Amniotic epithelial cell (primary cell): Measurements from ENCODE around the gene RAC2.
A peak's percentile ranks its signal among the peaks of the same experiment; 100 is the strongest.

Source experiments
- DNase-seq: peaks from one replicate; pipeline ENCODE4 v3.0.0-alpha.2; 2010; ENCODE audit warnings: low read depth

Gene RAC2

DNA sequence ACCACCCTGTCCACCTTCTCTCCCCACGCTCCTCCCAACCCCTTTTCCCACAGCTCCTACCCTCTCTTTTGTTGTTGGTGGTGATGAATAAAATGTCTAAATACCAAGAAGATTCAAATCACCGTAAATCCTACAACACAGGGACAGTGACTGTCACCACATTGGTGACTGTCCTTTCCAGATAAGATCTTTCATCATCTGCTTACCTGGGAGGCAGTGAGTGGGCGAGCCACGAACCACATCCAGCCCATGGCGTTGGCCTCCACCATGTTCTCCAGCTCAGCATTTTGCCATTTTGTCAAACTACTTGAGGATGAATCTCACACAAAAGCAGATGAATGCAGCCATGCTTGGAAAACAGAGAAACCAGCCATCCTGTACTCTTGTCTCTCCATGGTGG, 31.6 kb upstream of the RAC2 start:
- no peak for DNase-seq

DNA sequence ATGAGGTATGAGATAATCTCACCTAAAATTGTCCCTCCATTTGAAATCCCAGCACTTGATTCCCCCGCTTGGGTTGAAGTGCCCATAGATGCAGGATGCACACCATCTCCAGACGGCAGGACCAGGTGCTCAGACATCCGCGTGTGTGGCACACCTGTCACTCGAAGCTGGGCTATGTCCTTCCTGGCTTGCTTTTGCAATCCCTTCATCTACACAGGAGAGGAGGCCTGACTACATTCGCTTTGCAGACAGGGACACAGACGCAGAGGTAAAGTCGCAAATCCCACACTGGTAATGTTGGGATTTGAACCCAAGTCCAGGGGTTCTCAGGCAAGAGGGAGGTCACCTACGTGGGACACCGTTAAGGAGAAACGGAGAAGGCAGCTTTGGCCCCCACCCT, 31.1 kb upstream of the RAC2 start:
- DNase-seq, result no peak

DNA sequence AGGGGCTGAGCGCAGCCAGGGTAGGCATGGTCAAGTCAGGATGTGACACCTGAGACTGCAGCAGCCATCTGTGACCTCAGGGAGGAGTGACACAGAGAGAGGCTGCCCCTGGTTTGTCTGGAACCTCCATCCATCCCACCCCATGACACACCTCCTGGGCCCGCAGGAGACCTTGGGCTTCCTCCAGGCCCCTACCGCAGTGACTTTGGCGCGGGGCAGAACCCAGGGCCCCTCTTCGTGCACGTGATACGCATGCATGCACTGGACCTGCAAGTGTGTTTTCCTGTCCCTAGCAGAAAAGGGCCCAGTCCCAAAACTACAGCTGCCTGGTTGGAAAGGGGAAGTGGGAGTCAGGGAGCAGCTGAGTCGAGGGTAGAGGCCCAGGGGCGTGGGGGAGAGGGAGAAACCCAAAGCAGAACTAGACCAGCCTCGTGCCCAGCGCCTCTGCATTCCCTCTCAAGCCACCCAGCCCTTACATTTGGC, 30.4 kb upstream of the RAC2 start:
- no peak for DNase-seq

DNA sequence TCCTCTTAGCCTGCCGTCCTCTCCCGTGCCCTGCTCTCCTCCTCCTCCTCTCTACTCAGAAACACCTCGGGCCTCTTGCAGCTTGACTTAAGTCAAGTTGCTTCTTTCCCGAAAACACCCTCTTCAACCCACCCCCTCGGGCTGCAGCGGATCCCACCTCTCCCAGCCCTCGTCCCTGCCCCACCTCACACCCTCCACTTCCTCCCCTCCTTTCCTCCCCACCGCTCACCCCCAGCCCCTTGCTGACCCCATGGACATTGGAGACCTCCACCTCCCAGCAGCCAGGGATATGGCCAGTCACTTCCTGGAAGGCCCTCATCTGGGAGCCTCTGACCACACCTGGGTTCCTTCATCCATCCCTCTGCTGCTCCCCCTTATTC, 29.8 kb upstream of the RAC2 start:
- no peak for DNase-seq

DNA sequence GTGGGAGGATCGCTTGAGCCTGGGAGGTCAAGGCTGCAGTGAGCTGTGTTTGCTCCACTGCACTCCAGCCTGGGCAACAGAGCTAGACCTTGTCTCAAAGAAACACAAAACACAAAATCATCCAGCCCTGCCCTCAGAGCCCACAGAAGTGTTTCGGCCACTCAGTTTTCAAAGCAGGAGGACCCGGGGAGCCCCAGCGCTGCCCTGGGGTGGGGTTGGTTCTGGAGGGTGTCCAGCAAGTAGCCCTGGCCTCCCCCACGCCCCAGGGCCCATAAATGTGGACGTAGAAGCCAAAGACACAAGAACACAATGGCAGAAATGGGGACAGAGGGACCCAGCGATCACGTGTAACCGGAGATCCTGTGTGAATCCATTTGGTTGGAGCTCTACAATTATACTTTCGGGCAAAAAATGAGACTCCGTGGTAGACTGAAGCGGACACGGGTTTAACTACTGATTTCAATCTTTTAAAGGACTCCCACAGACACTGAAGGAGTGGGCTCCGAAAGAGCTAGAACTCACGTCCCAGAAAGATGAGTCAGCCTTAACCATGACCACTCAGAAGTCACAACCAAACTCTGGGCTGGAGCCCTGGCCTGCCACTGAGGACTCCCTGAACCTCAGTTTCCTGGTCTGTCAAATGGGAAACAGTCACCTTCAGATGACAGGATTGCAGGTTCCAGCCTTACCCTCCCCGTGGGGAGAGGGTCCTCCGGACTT, 29.2 kb upstream of the RAC2 start:
- peak; percentile 81 for DNase-seq

DNA sequence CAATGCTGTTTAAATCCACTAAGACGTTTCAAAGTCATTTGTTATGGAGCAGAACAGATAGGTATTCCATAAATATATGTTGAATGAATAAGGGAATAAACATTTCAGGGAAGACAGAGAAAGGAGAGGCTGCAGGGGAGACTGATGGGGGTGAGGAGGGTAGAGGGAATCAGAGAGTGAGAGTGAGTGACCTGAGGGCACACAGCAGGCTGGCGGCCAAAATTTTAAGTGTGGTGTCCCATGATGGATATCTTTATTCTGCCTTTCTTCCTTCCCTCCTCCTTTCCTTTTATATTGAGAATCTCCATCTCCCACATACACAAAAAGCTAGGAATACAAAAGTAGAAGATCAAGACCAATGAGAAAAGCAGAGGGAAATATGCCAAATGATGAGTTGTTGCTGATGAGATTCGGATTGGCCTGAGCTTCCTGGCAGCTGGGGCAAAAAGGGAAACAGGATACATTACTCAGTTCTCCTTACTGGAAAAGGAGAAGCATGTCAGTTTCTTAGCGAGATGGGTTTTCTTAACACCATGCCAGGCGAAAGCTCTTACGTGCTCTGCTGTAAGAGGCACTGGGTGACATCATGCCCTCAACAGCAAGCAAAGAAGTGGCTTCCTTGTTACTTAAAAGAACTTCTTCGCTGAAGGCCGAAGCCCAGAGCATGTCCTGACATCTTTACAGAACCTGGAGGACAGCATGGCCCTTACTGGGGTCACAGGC, 27.0 kb upstream of the RAC2 start:
- peak; percentile 10 for DNase-seq

DNA sequence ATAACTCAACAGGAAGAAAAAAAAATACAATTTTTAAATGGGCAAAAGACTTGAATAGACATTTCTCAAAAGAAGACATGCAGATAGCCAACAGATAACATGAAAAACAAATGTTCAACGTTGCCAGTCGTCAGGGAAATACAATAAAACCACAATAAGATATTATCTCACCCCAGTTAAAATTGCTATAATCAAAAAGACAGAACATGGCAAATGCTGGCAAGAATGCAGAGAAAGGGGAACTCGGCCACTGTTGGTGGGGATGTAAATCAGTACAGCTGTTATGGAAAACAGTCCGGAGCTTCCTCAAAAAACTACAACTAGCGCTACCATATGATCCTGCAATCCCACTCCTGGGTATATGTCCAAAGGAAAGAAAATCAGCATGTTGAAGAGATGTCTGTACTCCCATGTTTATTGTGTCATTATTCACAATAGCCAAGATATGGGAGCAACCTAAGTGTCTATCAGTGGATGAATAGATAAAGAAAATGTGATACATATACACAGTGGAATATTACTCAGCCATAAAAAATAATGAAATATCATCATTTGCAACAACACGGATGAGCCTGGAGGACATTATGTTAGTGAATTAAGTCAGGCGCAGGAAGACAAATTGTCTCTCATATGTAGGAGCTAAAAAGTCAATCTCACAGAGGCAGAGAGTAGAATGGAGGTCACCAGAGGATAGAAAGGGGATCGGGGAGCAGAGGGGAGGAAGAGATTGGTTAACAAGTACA, 26.0 kb upstream of the RAC2 start:
- no peak for DNase-seq

DNA sequence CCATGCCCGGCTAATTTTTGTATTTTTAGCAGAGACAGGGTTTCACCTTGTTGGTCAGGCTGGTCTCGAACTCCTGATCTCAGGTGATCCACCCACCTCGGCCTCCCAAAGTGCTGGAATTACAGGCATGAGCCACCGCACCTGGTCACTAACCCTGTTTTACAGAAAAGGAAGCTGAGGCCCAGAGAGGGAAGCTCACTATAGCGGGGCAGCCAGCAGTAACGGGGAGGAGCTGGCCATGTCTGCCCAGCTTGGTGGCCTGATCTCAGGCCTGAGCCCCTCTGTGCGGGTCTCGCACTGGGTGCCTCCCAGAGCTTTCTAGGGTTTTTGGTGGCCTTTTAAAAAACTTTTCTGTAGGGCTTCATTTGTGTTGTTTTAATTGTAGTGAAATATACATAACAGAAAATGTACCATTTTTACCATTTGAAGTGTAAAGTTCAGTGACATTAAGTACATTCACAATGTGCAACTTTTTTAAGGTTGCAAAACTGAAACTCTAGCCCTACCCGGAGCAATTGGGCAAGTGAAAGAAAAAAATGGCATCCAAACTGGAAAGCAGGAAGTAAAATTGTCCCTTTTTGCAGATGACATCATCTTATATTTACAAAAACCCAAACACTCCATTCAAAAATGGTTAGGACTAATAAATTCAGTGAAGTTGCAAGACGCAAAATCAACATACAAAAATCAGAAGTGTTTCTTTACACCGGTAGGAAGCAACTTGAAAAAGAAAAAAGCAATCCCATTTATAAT, 23.8 kb upstream of the RAC2 start:
- no peak for DNase-seq

DNA sequence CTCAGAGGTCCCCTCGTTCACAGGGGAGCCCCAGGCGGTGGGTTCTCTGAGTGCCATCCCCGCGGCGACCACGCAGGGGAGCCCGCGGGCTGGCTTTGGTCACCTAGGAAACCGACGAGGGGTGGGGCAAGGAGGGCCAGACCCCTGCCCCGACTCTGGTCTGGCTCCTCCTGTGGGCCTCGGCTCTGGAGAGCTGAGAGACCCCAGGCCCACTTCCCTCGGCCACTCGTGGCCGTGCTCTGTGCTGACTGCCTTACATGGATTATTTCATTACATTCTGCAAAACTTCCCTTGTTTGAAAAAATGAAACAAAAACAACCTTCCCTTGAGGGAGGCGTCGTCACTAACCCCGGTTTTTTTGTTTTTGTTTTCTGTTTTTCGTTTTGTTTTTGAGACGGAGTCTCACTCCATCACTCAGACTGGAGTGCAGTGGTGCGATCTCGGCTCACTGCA, 23.1 kb upstream of the RAC2 start:
- DNase-seq, result peak; percentile 15

DNA sequence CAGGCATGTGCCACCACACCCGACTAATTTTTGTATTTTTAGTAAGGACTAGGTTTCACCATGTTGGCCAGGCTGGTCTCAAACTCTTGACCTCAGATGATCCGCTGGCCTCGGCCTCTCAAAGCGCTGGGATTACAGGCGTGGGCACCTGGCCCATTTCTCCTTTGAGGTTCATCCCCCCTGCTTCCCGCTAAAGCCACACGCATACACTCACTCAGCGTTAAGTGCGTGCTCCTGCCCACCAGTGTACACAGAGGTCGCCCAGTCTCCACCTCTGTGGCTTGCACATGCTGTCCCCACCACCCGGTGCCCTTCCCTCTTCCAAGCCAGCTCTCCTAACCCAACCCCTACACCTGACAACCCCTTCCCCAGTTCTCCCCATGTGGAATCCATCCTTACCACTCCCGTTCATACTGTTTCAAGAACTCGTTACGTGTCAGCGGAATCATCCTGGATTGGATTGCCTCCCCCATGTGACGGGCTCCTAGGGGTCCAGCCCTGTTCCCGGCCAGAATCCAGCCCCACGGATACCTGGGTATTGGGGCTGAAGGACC, 22.6 kb upstream of the RAC2 start:
- DNase-seq, result peak; percentile 10

DNA sequence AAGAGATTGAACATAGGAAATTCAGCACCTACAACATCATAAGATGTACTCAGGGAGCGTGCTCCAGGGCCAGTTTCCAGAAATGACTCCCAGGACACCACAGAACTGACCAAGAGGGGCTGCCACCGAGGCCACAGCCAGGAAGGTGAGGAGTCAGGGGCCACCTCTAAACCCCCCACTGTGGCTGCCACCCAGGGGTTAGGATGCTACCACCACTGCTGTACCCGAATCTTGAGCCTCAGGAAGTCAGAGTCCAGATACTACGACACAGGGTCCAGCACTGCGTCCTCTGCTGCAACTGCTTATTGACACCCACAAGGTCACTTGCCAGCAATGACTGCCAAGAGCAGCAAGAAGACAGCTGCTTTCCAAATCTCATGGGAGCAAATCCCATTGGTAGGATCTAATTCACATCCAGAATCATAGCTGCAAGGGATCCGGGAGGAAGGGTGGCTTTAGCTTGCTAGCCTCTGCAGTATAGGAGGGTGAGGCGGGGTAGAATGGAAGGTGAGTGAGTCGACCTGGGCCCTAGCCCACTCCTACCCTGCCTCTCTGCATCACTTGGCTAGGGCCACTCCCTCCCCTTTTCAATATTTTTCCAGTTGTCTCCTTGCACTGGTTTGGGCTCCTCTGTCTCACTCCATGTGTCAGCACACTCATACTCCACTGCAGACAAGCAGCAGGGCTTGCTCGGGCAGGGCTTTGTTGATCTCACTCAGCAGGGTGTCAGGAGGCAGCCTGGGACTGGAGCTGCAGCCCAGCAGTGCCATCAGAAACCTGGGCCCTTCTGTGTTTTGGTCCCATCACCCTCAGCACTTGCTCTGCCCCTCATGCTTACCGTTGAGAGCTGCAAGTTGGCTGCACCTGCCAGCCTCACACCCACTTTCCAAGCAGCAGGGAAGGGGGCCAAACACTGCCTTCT, 20.2 kb upstream of the RAC2 start:
- no peak for DNase-seq

DNA sequence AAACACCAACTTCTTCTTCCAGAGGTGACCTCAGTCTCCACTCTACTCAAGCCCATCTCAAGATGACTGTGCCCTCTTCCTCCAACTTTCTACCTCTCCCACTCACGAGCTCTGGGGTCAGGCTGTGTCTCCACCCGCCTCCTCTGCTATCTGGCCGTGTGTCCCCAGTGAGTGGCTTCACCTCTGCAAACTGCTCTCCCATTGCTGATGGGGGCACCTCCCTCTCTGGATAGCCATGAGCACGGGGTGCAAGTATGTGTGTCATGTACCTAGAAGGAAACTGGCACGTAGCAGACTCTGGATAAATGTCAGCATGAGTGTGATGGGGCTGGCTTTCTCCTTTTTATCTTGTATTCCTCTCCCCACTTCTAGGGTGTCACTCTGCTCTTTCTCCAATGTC, 18.3 kb upstream of the RAC2 start:
- no peak for DNase-seq

DNA sequence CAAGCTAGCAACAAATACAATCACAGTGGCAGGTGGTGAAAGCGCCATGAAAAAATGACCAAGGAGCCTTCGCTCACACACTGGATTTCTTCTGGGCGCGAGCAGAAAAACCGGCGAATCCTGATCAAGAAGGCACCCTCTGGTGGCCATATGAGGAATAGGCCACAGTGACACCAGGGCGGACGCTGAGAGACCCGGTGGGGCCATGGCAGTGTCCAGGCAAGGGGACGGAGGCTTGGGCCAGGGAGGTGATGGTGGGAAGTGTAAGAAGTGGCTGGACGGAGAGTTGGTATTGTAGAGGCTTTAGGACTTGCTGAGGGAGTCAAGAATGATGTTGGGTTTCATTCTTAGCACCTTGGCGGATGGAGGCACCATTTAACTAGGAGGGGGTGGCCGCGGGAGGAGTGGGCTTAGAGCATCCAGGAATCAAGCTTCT, 16.9 kb upstream of the RAC2 start:
- DNase-seq, result peak; percentile 37

DNA sequence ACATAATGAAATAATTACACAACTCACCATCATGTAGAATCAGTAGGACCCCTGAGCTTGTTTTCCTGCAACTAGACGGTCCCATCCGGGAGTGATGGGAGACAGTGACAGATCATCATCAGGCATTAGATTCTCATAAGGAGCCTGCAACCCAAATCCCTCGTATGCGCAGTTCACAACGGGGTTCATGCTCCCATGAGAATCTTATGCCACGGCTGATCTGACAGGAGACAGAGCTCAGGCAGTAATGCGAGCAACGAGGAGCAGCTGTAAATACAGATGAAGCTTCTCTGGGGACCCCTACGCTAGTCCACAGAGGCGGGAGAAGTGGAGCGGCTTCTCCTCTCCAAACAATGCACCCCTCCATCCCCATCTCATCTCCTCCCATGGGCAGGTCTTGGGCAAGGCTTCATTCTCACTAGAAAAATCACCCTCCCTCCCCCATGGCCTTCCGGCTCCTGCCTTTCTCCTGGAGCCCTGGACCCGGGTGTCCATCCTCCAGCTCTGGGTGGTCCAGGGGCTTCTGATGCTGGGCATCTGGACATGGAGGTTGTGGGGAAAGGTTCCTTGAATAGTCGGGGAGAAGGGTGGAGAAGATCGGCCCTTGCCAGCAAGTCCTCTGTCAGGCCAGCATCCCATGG, 16.2 kb upstream of the RAC2 start:
- no peak for DNase-seq

DNA sequence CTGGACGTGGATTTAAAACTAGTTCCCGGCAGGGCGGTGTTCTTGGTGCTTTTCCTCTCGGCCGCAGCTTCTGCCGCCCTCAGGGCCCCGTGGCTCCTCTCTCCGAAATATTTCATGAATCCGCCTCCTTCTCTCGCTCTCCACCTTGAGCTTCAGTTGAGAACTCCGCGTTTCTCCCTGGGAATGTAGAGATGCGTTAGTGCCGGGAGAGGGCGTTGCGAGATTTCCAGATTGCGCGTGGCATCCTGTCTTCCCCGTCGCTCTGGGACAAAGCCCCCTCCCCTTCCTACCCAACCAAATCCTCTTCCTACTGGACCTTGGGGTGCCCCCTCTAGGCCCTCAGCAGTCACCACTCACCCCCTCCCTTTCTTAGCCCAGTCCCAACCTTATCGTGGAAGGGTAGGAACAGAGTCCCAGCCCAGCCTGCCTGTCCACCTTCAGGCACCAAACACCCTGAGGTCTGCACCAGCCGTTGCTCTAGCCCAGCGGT, 15.5 kb upstream of the RAC2 start:
- peak; percentile 56 for DNase-seq

DNA sequence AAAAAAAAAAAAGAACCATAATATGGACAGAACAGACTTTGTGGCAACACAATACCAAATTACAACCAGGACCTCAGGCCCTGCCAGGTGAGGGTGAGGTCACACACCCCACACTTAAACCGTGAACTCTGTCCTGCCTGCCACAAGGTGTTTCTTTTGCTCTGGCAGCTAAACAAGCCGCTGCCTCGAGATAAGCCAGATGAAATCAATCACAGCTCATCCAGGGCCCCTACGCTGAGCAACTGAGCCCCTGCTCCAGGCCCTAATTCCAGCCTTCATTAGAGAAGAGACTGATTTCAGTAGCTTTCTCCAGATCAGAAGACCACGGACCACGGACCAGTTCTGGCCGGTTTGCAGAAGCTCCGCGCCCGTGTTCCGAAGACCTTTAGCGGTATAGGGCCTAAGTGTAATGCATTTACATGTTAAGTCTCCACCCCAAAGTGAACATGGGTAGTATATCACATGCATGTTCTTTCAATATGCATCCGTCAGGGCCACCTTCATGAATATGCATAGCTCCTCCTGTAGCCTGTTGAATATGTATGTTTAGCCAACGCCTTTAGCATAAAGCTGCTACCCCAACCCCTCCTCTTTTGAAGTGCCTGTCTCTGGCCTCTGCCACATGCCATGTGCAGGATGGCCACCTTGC, 14.8 kb upstream of the RAC2 start:
- DNase-seq, result no peak

DNA sequence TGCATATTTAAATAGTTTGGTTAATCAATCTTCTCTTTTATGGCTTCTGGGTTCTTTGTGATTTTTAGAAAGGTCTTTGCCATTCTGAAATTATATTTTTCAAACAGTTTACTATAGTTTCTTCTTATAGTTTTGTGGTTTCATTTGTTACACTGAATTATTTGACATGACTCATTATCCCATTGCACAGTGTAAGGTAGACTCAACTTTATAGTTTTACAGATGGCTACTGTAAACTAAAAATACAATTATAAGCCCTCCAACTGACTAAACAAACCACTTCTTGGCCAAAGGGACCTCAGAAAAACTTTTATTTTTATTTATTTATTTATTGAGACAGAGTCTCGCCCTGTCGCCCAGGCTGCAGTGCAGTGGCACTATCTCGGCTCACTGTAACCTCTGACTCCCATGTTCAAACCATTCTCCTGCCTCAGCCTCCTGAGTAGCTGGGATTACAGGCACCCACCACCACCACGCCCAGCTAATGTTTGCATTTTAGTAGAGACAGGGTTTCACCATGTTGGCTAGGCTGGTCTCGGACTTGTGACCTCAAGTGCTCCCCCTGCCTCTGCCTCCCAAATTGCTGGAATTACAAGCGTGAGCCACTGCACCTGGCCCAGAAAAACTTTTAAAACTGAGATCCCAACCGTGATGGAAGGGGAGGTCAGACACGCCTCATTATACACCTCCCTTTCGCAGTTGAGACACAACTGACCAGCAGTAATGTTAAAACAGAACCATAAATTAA, 14.1 kb upstream of the RAC2 start:
- no peak for DNase-seq

DNA sequence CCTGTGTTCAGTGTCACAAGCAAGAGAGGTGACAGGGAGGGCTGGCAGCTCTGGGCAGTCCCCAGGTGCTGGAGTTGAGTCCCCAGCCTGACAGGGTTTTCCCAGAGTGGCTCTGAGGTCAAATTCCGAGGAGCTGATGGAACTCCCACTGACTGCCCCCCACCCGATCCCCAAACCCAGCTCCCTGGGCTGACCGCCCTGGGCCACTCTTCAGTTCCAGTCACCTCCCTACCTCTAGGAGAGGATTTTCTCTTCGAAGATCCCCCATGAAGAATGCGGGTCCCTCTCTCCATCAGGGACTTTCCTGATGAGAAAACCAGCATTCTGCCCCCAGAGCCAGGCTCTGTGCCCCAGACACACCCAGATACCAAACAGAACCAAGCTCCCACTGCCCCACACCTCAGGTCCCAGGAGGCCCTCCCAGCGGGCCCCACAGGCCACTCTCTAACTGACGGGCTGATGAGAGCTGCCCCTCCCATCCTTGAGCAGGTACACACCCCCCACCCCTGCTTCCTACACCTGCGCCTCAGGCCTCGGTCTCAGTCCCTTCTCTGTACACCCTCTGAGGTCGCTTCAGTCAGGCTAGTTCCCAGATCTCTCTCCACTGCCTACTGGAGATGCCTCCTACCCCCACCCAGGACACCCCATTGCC, 12.1 kb upstream of the RAC2 start:
- DNase-seq, result no peak
